NCI-H446 (cell line): ENCODE results near the gene TMEM233.
A peak's percentile ranks its signal among the peaks of the same experiment; 100 is the strongest.

Experiments
- DNase-seq, 2 experiments: peaks; one replicate each; lab custom pipeline; 2025; lab: John Stamatoyannopoulos, UW

Gene TMEM233

DNA sequence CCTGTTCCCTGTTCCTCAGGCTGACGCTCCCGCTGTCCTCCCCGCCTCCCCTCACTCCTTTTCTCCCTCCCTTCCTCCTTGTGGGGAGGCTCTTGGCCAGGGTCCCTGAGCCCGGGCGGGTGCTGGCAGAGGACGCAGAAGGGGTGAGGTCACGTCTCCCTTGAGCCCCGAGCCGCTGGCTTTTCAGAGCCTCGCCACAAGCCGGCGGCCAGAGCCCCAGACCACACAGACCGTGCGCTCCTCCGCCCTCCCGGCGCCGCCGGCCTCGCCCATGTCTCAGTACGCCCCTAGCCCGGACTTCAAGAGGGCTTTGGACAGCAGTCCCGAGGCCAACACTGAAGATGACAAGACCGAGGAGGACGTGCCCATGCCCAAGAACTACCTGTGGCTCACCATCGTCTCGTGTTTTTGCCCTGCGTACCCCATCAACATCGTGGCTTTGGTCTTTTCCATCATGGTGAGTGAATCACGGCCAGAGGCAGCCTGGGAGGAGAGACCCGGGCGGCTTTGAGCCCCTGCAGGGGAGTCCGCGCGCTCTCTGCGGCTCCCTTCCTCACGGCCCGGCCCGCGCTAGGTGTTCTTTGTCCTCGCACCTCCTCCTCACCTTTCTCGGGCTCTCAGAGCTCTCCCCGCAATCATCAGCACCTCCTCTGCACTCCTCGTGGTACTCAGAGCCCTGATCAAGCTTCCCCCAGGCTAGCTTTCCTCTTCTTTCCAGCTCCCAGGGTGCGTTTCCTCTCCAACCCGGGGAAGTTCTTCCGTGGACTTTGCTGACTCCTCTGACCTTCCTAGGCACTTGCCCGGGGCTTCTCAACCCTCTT is at the start of gene TMEM233:
Gene TMEM233, plus strand, starts transcription at position 197 of the 821 bp plus-strand sequence. Its CDS starts 75 bp downstream, at position 272.
- no peak for DNase-seq

- DNase-seq, result peak; percentile 71 to 84
Observed at GRCh38 chr12:119544765-119545625, 48.6 kb upstream of the TMEM233 start.

- DNase-seq, result no peak
Observed at GRCh38 chr12:119546340-119546739, 47.2 kb upstream of the TMEM233 start.

GRCh38 chr12:119547001-119547400 is 46.6 kb upstream of the TMEM233 start:
- no peak for DNase-seq

- DNase-seq, result no peak
Observed at GRCh38 chr12:119556854-119557253, 36.7 kb upstream of the TMEM233 start.

DNA sequence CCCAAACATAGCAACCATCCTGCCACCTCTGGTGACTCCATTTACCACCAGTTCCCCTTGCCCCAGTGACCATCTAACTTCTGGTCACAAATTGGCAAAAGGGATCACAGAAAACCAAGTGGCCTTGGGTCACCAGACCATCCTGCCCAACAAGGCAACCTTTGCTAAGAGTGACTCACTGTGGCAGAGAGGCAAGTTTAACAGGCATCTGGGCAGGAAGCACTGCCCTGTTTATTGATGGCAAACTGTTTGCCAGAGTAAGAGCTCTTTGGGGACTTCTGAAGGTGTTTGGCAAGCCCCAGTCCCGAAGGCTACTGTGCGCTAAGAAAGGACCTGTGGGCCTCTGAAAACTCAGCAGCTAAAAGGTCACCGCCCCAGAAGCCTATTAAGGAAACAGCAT is 28.2 kb upstream of the TMEM233 start:
- no peak for DNase-seq

DNA sequence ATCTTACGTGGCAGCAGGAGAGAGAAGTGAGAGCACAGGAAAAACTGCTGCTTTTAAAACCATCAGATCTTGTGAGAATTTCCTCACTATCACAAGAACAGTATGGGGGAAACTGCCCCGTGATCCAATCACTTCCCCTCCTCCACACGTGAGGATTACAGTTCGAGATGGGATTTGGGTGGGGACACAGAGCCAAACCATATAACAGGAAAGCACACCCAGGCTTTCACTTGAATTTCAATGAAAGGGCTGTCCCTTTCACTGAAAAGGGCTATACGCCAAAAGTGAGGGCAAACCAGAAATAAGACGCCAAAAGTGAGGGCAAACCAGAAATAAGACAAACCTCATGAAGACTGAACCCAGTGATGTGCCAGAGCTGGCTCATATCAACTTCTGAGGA is 22.8 kb upstream of the TMEM233 start:
- no peak for DNase-seq

DNA sequence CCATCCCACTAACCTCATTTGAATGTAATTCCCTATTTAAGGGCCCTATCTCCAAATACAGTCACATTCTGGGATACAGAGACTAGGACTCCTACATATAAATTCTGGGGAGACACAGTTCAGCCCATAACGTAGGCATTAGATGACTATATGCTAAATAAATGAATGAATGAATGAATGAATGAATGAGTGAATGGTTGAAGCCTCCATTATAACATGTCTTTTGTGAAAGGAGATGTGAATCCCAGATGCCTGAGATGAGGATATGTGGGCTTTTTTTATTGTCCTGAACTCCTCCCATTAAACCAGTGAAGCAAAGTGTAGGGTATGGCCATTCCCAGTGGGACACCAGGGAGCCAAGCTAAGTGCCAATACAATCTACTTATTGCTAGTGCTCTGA is 20.5 kb upstream of the TMEM233 start:
- no peak for DNase-seq

DNA sequence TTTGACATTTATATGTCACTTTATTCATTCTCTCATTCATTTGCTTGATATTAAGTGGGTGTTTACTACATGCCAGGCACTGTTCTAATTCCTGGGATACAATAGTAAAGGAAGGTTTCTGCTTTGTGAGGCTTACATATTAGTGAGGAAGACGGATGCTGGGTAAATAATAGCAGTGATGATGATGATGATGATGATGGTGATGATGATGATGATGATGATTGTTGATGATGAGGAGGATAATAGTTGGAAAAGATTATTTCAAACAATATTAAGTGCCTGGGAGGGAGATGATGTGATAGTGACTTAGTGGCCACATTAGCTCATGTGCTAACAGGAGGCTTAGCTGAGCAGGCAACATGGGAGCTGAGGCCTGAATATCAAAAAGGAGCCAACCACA is 19.3 kb upstream of the TMEM233 start:
- DNase-seq, result no peak

DNA sequence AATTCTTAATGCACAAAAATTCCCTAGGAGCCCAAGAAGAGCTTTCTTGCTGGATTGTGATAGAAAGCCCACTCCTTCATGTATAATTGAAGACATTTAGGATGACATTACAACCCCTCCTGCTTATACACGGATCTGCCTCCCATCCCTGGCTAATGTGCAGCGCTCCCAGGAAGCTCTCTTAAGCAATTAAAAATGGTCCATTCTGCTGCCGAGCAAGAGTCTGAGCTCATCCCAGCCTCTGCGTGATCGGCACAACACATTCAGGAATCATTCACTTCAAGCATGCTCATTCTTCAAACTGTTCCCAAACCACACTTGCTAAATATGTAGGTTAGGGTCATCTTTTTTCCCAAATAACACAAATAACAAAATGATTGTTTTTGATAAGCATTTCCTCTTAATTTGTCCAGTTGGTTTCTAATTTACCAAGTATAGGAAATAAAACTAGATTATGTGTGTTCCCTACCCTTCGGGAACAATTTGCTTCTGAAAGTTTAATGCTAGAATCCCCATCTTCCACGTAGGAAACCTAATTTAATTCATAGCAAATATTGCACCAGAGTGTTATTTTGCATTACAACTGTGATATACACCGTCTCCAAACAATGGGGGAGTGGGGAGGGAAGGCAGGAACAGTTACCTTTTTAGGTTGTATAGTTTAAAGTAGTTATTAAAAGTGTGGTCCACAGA is 17.3 kb upstream of the TMEM233 start:
- no peak for DNase-seq

GRCh38 chr12:119576915-119577314 is 16.7 kb upstream of the TMEM233 start:
- no peak for DNase-seq

GRCh38 chr12:119578112-119578511 is 15.5 kb upstream of the TMEM233 start:
- DNase-seq, result no peak

- DNase-seq, result no peak
Observed at GRCh38 chr12:119589097-119589496, 4.5 kb upstream of the TMEM233 start.

GRCh38 chr12:119589634-119590033 is 3.9 kb upstream of the TMEM233 start:
- no peak for DNase-seq

DNA sequence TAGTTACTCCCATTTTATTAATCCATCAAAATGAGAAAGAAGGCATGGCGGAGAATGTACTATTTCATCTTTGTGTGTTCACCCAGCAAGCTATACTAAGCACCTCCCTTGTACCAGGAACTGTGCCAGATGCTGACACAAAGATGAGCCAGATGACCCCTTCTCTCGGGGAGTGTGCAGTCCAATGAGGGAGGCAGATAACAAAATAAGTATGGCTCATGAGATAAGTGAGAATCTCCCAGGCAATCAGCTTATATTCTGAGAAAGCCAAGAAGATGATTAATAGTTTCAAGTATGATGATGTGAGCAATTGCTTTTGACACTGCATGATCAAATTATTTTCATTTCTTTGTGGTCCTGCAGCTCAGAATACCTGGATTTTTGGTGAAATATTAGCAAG is 1.3 kb upstream of the TMEM233 start:
- DNase-seq, result no peak

DNA sequence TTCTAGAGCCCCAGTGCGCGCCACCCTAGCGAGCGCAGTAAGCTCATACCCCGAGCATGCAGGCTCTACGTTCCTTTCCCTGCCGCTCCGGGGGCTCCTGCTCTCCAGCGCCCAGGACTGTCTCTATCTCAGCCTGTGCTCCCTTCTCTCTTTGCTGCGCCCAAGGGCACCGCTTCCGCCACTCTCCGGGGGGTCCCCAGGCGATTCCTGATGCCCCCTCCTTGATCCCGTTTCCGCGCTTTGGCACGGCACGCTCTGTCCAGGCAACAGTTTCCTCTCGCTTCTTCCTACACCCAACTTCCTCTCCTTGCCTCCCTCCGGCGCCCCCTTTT is 791 bp downstream of the TMEM233 start:
- no peak for DNase-seq

- no peak for DNase-seq
Observed at GRCh38 chr12:119594772-119595445, 1.3 kb downstream of the TMEM233 start.

DNA sequence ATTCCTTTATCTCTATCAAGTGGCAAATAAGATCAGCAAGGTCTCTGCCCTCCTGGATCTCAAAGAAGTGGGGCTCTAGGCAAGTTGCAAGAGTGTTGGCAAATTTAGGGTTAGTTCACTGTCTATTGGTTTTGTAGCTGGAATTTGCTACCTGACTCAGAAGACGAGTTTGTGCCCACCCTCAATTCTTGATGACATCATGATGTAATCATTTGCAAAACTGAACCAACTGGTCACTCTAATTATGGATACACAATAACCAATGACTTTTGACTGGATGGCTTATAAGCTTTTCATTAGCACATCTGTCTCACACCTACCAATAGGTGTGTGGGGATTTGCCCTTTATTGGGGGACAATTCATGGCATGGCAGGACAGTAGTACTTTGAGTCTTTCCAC is 4.6 kb downstream of the TMEM233 start:
- DNase-seq, result no peak

DNA sequence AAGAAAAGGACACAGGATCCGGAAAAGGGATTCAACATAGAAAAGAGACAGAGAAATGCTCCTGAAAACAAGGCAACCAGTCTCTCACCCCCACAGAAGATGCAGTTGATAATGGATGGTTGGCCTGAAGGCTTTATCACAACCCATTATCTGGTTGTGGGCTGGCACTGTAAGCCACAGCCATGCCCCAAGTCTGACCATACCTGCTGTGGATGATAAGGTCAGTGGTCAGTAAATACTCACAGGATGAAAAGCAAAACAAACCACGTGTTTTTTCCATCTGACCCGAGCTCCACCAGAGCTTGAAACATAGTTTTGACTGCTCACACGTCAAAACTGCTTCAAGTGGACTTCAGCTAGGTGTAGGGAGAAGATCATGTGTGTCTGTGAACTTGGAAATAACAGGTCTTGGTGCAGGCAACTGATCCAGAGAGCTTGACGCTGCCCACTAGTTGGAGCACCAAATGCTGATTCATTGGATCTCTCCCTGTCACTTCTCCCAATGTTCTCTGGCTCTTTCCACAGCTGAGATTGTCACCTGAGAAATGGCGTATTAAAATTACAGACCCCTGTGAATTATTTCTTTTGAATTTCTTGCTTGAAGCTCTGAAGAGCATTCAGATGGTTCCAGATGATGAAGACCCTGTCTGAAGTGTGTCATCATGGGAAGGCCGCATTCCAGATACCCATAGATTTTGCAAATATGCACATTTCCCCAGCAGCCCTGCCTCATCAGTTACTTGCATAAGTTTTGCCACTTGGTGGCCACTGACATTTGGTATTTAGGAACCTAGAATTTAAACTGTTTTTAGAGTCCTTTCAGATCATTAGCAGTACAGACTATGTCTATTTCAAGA is 8.5 kb downstream of the TMEM233 start:
- DNase-seq, result no peak

DNA sequence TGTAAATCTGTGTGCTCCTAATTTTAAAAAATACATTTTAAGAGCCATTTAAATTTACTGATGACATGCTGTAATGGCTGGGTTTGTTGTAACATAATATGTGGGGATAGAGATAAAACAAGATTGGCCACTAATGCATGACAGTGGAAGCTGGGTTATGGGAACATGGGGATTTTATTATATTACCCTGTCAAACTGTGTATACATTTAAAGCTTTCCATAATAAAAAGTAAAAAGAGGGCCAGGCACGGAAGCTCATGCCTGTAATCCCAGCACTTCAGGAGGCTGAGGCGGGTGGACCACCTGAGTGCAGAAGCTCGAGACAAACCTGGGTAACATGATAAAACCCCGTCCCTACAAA is 9.1 kb downstream of the TMEM233 start:
- no peak for DNase-seq

DNA sequence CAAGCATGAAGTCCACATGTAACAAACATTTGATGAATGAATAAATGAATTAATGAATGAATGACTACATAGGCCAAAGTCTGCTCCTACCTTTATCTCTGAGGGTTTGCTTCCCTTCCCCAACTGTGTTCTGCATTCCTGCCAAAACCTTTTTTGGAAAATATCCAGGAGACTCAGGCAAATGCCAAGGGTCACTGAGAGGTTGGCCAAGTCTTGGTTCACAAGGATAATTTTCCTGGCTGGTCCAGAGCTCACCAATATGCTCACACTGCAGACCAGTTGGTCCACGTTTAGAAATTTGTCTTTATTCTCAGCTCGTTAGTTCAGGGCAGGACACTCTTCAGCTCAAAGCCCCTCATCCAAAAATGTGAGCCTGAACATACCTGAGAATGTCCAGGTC is 10.2 kb downstream of the TMEM233 start:
- peak in 1 of 2 experiments; percentile 11 for DNase-seq
